ENCODE data around the gene FAM217A.

The FAM217A gene

DNA sequence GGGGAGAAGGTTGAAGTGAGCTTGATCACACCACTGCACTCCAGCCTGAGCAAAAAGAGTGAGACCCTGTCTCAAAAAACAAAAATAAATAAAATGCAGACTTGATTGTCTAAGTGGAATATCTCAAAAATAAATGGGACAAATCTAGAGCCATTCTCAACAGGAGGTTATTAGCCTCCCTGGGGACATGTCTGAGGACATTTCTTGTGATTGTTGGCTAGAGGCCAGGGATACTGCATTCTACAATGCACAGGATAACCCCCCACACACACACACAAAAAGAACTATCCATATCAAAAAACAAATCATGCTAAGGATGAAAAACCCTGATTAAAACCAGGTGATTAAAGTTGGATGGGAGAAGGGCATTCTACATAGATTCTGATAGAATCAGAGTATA is 37.5 kb downstream of the FAM217A start:
- H3K4me3 ChIP-seq (ENCODE audit: low read depth, low read length) = no peak overlapping the region
- TF ChIP-seq, protein P1, sequence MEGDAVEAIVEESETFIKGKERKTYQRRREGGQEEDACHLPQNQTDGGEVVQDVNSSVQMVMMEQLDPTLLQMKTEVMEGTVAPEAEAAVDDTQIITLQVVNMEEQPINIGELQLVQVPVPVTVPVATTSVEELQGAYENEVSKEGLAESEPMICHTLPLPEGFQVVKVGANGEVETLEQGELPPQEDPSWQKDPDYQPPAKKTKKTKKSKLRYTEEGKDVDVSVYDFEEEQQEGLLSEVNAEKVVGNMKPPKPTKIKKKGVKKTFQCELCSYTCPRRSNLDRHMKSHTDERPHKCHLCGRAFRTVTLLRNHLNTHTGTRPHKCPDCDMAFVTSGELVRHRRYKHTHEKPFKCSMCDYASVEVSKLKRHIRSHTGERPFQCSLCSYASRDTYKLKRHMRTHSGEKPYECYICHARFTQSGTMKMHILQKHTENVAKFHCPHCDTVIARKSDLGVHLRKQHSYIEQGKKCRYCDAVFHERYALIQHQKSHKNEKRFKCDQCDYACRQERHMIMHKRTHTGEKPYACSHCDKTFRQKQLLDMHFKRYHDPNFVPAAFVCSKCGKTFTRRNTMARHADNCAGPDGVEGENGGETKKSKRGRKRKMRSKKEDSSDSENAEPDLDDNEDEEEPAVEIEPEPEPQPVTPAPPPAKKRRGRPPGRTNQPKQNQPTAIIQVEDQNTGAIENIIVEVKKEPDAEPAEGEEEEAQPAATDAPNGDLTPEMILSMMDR (IDR thresholded peaks at IDR 0.05; ENCODE audit: insufficient read depth, low read depth, low read length, missing control alignments) = no peak
- DNase-seq (ENCODE audit: low read depth) = no peak

DNA sequence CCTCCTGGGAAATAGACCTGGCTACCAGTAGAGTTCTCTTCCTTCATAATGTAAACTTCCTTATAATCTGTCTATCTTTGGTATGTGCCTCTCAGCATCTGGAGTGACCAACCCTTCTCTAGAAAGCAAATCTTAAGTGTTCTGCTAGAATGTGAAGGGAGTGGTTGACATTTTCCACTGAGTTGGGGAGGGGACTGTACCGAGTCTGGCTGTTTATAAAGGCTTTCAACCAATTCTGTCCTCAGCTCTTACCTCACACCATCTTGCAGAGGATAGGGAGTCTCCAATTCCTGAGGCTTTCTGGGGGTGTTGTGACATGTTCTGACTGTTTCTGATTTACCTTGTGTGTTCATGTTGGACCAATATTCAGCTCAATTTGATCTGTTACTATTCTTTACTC is 39.6 kb downstream of the FAM217A start:
- no peak overlapping the region for H3K4me3 ChIP-seq (ENCODE audit: low read depth, low read length)
- no peak for DNase-seq (ENCODE audit: low read depth)
- TF ChIP-seq, protein P1 (IDR thresholded peaks at IDR 0.05; ENCODE audit: insufficient read depth, low read depth, low read length, missing control alignments) = no peak

DNA sequence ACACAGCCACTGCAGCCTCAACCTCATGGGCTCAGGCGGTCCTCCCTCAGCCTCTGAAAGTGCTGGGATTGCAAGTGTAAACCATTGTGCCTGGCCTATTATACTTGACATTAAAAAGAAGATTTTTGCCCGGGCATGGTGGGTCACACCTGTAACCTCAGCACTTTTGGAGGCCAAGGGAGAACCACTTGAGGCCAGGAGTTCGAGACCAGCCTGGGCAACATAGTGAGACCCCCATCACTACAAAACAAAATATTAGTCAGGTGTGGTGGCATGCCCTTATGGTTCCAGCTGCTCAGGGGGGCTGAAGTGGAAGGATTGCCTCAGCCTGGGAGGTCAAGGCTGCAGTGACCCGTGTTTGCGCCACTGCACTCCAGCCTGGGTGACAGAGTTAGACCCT is 42.4 kb downstream of the FAM217A start:
- DNase-seq (ENCODE audit: low read depth) = no peak
- TF ChIP-seq, protein P1 (IDR thresholded peaks at IDR 0.05; ENCODE audit: insufficient read depth, low read depth, low read length, missing control alignments) = no peak
- H3K4me3 ChIP-seq (ENCODE audit: low read depth, low read length) = no peak overlapping the region

DNA sequence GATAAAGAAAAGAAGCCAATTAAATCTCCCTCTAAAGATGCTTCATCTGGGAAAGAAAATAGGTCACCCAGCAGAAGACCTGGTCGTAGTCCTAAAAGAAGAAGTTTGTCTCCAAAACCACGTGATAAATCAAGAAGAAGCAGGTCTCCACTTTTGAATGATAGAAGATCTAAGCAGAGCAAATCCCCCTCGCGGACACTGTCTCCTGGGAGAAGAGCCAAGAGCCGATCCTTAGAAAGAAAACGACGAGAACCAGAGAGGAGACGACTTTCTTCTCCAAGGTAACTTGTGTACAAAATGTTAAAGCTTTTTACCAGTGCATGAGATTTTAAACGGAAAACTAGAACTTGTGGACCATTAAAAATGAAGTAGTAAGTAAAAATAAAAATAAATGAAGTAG is 46.5 kb downstream of the FAM217A start:
- no peak for DNase-seq (ENCODE audit: low read depth)
- TF ChIP-seq, protein P1 (IDR thresholded peaks at IDR 0.05; ENCODE audit: insufficient read depth, low read depth, low read length, missing control alignments) = no peak

DNA sequence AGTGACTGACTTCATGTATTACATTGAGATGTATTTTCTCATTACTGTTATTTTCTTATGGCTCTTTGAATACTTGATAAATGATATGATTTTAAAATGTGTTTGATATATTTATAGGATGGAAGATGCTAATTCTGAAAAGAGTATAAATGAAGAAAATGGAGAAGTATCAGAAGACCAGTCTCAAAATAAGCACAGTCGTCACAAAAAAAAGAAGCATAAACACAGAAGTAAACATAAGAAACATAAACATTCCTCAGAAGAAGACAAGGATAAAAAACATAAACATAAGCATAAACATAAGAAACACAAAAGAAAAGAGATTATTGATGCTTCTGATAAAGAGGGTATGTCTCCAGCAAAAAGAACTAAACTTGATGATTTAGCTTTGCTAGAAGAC is 47.5 kb downstream of the FAM217A start:
- no peak for DNase-seq (ENCODE audit: low read depth)
- TF ChIP-seq, protein P1 (IDR thresholded peaks at IDR 0.05; ENCODE audit: insufficient read depth, low read depth, low read length, missing control alignments) = no peak
- no peak overlapping the region for H3K4me3 ChIP-seq (ENCODE audit: low read depth, low read length)

More for the DNA sequence above, 46.5 kb downstream of the FAM217A start:
- no peak overlapping the region for H3K4me3 ChIP-seq (ENCODE audit: low read depth, low read length)

DNA sequence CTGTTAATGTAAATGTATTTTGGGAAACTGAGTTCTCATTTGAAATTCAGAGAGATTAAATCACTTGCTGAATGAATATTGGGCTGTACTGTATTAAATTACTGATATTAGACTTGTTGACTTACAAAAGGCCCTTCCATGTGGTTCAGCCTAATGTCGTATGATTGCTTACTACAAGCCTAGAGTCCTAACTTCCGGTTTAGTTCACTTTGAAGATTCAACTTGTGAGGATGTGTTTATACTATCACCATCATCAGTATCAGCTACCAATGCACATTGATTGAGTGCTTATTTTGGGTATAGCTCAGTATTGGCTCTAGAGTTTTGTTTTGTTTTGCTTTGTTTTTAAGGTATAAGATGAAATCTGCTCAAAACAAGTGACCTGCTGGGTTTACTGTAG is 48.3 kb downstream of the FAM217A start:
- DNase-seq (ENCODE audit: low read depth) = no peak
- no peak overlapping the region for H3K4me3 ChIP-seq (ENCODE audit: low read depth, low read length)
- TF ChIP-seq, protein P1 (IDR thresholded peaks at IDR 0.05; ENCODE audit: insufficient read depth, low read depth, low read length, missing control alignments) = no peak

DNA sequence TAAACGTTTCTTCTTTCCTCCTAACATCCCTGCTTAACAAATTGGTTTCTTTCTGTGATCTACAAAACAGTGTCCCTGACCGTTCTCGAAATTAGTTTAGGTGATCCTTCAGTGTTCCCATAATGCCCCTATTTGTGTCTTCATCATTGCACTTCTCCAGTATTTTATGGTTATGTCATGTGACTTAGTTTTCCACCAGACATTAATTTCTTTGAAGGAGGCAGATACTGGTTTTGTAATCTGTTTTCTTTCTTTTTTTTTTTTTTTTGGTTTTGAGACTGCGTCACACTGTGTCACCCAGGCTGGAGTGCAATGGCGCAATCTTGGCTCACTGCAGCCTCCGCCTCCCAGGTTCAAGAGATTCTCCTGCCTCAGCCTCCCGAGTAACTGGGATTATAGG is 49.2 kb downstream of the FAM217A start:
- TF ChIP-seq, protein P1 (IDR thresholded peaks at IDR 0.05; ENCODE audit: insufficient read depth, low read depth, low read length, missing control alignments) = no peak
- no peak for DNase-seq (ENCODE audit: low read depth)
- no peak overlapping the region for H3K4me3 ChIP-seq (ENCODE audit: low read depth, low read length)

Data from GM12865 (cell line).